OCI-LY3 (cell line): Measurements from ENCODE around the gene HIP1.
A peak's percentile ranks its signal among the peaks of the same experiment; 100 is the strongest.

Source experiments
- H2AFZ ChIP-seq: fragments of 200-600, 300-600 bp; shearing (Covaris generic); 2 replicates; pipeline ENCODE4 v1.6.0; 2014; ENCODE audit warnings: antibody characterized with exemption, low read depth, low read length
- H3K27ac ChIP-seq: fragments of 200-600, 300-600 bp; sonication (generic); 2 replicates; pipeline ENCODE4 v1.5.1; 2014; ENCODE audit warnings: mild to moderate bottlenecking, low read length, moderate library complexity, mixed read lengths
- H3K27me3 ChIP-seq: fragments of 200-600, 300-600 bp; sonication (generic); 2 replicates; pipeline ENCODE4 v1.6.1; 2014; ENCODE audit warnings: low read depth, low read length, mixed read lengths
- H3K36me3 ChIP-seq: fragments of 200-600, 300-600 bp; sonication (generic); replicated peaks from 2 replicates; pipeline ENCODE3; 2014; ENCODE audit warnings: low read depth, low read length, mixed read lengths
- H3K4me1 ChIP-seq: fragments of 300-600, 200-600 bp; sonication (generic); 2 replicates; pipeline ENCODE4 v1.6.1; 2014; ENCODE audit warnings: low read length, mixed read lengths
- H3K4me2 ChIP-seq: fragments of 200-600, 300-600 bp; sonication (generic); 2 replicates; pipeline ENCODE4 v1.6.1; 2014; ENCODE audit warnings: low read length, mixed read lengths
- H3K4me3 ChIP-seq: fragments of 300-600, 200-600 bp; sonication (generic); 2 replicates; pipeline ENCODE4 v1.5.1; 2014; ENCODE audit warnings: antibody characterized with exemption, mild to moderate bottlenecking, low read length, moderate library complexity
- H3K79me2 ChIP-seq: fragments of 300-600, 200-600 bp; shearing (Covaris generic); 2 replicates; pipeline ENCODE4 v1.6.1; 2014; ENCODE audit warnings: mild to moderate bottlenecking, low read length, mixed read lengths
- H3K9ac ChIP-seq: fragments of 300-600, 200-600 bp; shearing (Covaris generic); 2 replicates; pipeline ENCODE4 v1.6.0; 2014; ENCODE audit warnings: mild to moderate bottlenecking, low read length, moderate library complexity
- H3K9me3 ChIP-seq: fragments of 200-600, 300-600 bp; shearing (Covaris generic); 2 replicates; pipeline ENCODE4 v1.6.1; 2014; ENCODE audit warnings: low read length, mixed read lengths; ENCODE audit not compliant: insufficient read depth
- H4K20me1 ChIP-seq: fragments of 200-600, 300-600 bp; sonication (generic); 2 replicates; pipeline ENCODE4 v1.6.1; 2016; ENCODE audit warnings: low read length, mixed read lengths; ENCODE audit not compliant: insufficient read depth
- CTCF ChIP-seq: fragments of 200-600, 300-600 bp; sonication (generic); IDR thresholded peaks from 2 replicates; pipeline ENCODE4 v1.5.1; 2014; ENCODE audit warnings: antibody characterized with exemption, low read length, low read depth
- EZH2phosphoT487 ChIP-seq: fragments of 200-600 bp; shearing (Covaris generic); IDR thresholded peaks from 2 replicates; pipeline ENCODE4 v1.6.1; 2018; ENCODE audit warnings: antibody characterized with exemption, mixed run types, low read depth

The HIP1 gene

GRCh38 chr7:75663302-75663907 is 75.3 kb downstream of the HIP1 start:
- Histone ChIP-seq H4K20me1 (no peaks in the 10 kb centered on the region), H2AFZ (no peak overlapping the region), H3K9ac (no peak overlapping the region), H3K27me3 (no peaks in the 10 kb centered on the region), H3K36me3 (no peaks in the 10 kb centered on the region), H3K9me3 (no peaks in the 10 kb centered on the region), H3K4me1 (peaks cover 22% of the 10 kb centered on the region), H3K4me2 (peak overlapping the region; percentile 80), H3K4me3 (peak overlapping the region; percentile 72), H3K27ac (peak overlapping the region; percentile 30), H3K79me2 (no peaks in the 10 kb centered on the region)
- TF ChIP-seq CTCF (no peak), EZH2phosphoT487 (no peak)

GRCh38 chr7:75662579-75663301 is 76.0 kb downstream of the HIP1 start:
- H3K9me3 ChIP-seq, result no peaks in the 10 kb centered on the region
- H2AFZ ChIP-seq, result peak overlapping the region; percentile 56; the same call in 1 of the 2 replicates
- H4K20me1 ChIP-seq, result no peaks in the 10 kb centered on the region
- peak overlapping the region; percentile 80 for H3K4me2 ChIP-seq
- H3K27ac ChIP-seq, result peak overlapping the region; percentile 43
- no peak for TF ChIP-seq CTCF
- no peak for TF ChIP-seq EZH2phosphoT487
- H3K36me3 ChIP-seq, result no peaks in the 10 kb centered on the region
- peak overlapping the region; percentile 36; the same call in 1 of the 2 replicates for H3K9ac ChIP-seq
- H3K79me2 ChIP-seq, result no peaks in the 10 kb centered on the region
- H3K27me3 ChIP-seq, result no peaks in the 10 kb centered on the region
- peak overlapping the region; percentile 72 for H3K4me3 ChIP-seq
- H3K4me1 ChIP-seq, result peaks cover 22% of the 10 kb centered on the region

GRCh38 chr7:75660566-75661215 is 78.0 kb downstream of the HIP1 start:
- H3K4me3 ChIP-seq, result no peak overlapping the region
- H3K27me3 ChIP-seq, result no peaks in the 10 kb centered on the region
- no peak overlapping the region for H3K9ac ChIP-seq
- H3K4me1 ChIP-seq, result peaks cover 22% of the 10 kb centered on the region
- no peaks in the 10 kb centered on the region for H3K36me3 ChIP-seq
- H3K27ac ChIP-seq, result no peak overlapping the region
- no peaks in the 10 kb centered on the region for H4K20me1 ChIP-seq
- no peak overlapping the region for H2AFZ ChIP-seq
- TF ChIP-seq CTCF, result no peak
- TF ChIP-seq EZH2phosphoT487, result no peak
- H3K9me3 ChIP-seq, result no peaks in the 10 kb centered on the region
- no peaks in the 10 kb centered on the region for H3K79me2 ChIP-seq
- H3K4me2 ChIP-seq, result no peak overlapping the region

- Histone ChIP-seq H3K4me2 (no peak overlapping the region), H3K4me3 (no peak overlapping the region), H3K27me3 (no peaks in the 10 kb centered on the region), H3K79me2 (no peaks in the 10 kb centered on the region), H3K9me3 (no peaks in the 10 kb centered on the region), H3K36me3 (no peaks in the 10 kb centered on the region), H3K27ac (no peak overlapping the region), H2AFZ (no peak overlapping the region), H3K4me1 (peaks cover 22% of the 10 kb centered on the region), H4K20me1 (no peaks in the 10 kb centered on the region), H3K9ac (no peak overlapping the region)
- TF ChIP-seq CTCF, result no peak
- TF ChIP-seq EZH2phosphoT487, result no peak
These were observed 79.9 kb downstream of the HIP1 start for GRCh38 chr7:75658802-75659201.
